Parathyroid adenoma (tissue), 2 donors: ENCODE measurements around the gene TMEM126B.
"Not testable (repeated sequence)": the region's sequence is repeated elsewhere in the genome, so short reads cannot be mapped to it uniquely, and the experiment has no call there.

Experiments
- H2AFZ ChIP-seq: fragments of 300-600 bp; sonication (generic); one replicate; pipeline ENCODE4 v1.7.0; 2017; ENCODE audit warnings: antibody characterized with exemption, mild to moderate bottlenecking
- H3K27ac ChIP-seq: fragments of 300-600 bp; sonication (generic); one replicate; pipeline ENCODE4 v1.7.0; 2017
- H3K27me3 ChIP-seq: fragments of 300-600 bp; sonication (generic); one replicate; pipeline ENCODE4 v1.7.0; 2017; ENCODE audit warnings: low read length; ENCODE audit not compliant: control insufficient read depth, insufficient read depth
- H3K36me3 ChIP-seq: fragments of 300-600 bp; sonication (generic); one replicate; pipeline ENCODE4 v1.7.0; 2017; ENCODE audit warnings: low read length; ENCODE audit not compliant: control insufficient read depth, insufficient read depth
- H3K4me1 ChIP-seq: fragments of 300-600 bp; sonication (generic); one replicate; pipeline ENCODE4 v1.7.0; 2017; ENCODE audit warnings: control low read depth
- H3K4me2 ChIP-seq: fragments of 300-600 bp; sonication (generic); one replicate; pipeline ENCODE4 v1.7.0; 2017; ENCODE audit warnings: low read length
- H3K4me3 ChIP-seq: fragments of 300-600 bp; sonication (generic); one replicate; pipeline ENCODE4 v1.7.0; 2017; ENCODE audit warnings: low read depth, low read length
- H3K79me2 ChIP-seq: fragments of 300-600 bp; sonication (generic); one replicate; pipeline ENCODE4 v1.7.0; 2017; ENCODE audit warnings: control low read depth
- H3K9ac ChIP-seq: fragments of 300-600 bp; sonication (generic); one replicate; pipeline ENCODE4 v1.7.0; 2017; ENCODE audit warnings: mild to moderate bottlenecking
- H3K9me3 ChIP-seq: fragments of 300-600 bp; sonication (generic); one replicate; pipeline ENCODE4 v1.7.0; 2017; ENCODE audit warnings: low read length; ENCODE audit not compliant: control insufficient read depth
- TF ChIP-seq, protein P1 (sequence below): fragments of 300-600 bp; sonication (generic); IDR thresholded peaks from one replicate; pipeline ENCODE4 v1.7.0; 2017; ENCODE audit warnings: antibody characterized with exemption, mild to moderate bottlenecking
- donor health status: primary hyperparathyroidism.

TMEM126B gene

DNA sequence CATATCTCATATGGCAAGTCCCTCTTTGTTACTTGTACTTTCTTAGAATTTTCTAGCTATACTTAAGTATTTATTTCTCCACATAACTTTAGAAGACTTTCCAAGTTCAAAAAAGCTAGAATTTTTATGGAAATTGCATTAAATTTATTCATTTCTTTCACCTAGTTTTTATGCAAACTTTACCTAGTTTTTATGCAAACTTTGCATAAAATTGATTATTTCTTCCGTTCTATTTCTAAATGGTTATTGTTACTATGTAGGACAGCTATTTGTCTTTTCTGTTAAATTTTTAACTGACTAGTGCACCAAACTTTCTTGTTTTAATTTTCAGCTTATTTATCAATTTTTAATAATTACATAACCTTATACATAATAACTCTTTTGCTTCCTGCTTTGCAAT lies 39.8 kb downstream of the TMEM126B start:
- Histone ChIP-seq H2AFZ (no peak overlapping the region), H3K9me3 (no peaks in the 10 kb centered on the region), H3K27ac (no peak overlapping the region), H3K4me2 (no peak overlapping the region), H3K27me3 (no peaks in the 10 kb centered on the region), H3K4me1 (peaks cover 3% of the 10 kb centered on the region), H3K36me3 (no peaks in the 10 kb centered on the region), H3K4me3 (no peak overlapping the region), H3K79me2 (no peaks in the 10 kb centered on the region), H3K9ac (no peak overlapping the region)
- TF ChIP-seq, protein P1, sequence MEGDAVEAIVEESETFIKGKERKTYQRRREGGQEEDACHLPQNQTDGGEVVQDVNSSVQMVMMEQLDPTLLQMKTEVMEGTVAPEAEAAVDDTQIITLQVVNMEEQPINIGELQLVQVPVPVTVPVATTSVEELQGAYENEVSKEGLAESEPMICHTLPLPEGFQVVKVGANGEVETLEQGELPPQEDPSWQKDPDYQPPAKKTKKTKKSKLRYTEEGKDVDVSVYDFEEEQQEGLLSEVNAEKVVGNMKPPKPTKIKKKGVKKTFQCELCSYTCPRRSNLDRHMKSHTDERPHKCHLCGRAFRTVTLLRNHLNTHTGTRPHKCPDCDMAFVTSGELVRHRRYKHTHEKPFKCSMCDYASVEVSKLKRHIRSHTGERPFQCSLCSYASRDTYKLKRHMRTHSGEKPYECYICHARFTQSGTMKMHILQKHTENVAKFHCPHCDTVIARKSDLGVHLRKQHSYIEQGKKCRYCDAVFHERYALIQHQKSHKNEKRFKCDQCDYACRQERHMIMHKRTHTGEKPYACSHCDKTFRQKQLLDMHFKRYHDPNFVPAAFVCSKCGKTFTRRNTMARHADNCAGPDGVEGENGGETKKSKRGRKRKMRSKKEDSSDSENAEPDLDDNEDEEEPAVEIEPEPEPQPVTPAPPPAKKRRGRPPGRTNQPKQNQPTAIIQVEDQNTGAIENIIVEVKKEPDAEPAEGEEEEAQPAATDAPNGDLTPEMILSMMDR, result no peak

DNA sequence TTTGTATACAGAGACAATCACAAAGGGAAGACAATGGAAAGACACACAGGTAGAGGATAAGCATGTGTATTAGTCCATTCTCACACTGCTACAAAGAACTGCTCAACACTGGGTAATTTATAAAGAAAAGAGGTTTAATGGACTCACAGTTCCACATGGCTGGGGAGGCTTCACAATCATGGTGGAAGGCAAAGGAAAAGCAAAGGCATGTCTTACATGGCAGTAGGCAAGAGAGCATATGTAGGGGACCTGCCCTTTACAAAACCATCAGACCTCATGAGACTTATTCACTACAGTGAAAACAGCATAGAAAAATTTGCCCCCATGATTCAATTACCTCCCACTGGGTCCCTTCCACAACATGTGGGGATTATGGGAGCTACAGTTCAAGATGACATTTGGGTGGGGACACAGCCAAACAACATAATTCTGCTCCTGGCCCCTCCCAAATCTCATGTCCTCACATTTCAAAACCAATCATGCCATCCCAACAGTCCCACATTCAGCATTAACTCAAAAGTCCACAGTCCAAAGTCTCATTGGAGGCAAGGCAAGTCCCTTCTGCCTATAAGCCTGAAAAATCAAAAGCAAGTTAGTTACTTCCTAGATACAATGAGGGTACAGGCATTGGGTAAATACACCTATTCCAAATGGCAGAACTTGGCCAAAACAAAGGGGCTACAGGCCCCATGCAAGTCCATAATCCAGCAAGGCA lies 42.7 kb downstream of the TMEM126B start:
- not testable (repeated sequence) for H3K9ac ChIP-seq, H3K36me3 ChIP-seq, H3K79me2 ChIP-seq, H3K27me3 ChIP-seq, H3K4me3 ChIP-seq, H2AFZ ChIP-seq, H3K4me1 ChIP-seq, H3K9me3 ChIP-seq, H3K27ac ChIP-seq, H3K4me2 ChIP-seq

DNA sequence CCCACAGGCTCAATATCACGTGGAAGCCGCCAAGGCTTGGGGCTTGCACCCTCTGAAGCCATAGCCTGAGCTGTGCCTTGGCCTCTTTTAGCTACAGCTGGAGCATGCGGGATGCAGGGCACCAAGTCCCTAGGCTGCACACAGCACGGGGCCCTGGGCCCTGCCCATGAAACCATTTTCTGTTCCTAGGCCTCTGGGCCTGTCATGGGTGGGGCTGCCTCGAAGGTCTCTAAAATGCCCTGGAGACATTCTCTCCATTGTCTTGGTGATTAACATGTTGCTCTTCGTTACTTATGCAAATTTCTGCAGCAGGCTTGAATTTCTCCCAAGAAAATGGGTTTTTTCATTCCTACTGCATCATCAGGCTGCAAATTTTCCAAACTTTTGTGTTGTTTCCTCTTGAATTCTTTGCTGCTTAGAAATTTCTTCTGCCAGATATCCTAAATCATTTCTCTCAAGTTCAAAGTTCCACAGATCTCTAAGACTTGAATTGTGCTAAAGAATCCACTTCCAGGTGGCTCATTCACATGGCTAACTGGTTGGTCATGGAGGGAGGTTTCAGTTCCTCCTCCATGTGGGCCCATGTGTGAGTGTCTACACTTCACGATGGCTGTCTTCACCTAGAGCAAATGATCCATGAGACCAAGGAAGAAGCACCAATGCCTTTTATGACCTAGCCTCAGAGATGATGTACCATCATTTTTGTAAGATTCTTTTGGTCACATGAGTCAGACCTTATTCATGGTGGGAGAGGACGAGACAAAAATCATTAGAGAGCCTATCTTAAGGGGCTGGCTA lies 43.9 kb downstream of the TMEM126B start:
- Histone ChIP-seq H3K4me1 (no peaks in the 10 kb centered on the region), H3K27ac (no peak overlapping the region), H3K9me3 (no peaks in the 10 kb centered on the region), H3K27me3 (no peaks in the 10 kb centered on the region), H3K4me2 (no peak overlapping the region), H3K4me3 (no peak overlapping the region), H3K9ac (no peak overlapping the region), H3K79me2 (no peaks in the 10 kb centered on the region), H2AFZ (no peak overlapping the region), H3K36me3 (no peaks in the 10 kb centered on the region)
- TF ChIP-seq, protein P1, result no peak

DNA sequence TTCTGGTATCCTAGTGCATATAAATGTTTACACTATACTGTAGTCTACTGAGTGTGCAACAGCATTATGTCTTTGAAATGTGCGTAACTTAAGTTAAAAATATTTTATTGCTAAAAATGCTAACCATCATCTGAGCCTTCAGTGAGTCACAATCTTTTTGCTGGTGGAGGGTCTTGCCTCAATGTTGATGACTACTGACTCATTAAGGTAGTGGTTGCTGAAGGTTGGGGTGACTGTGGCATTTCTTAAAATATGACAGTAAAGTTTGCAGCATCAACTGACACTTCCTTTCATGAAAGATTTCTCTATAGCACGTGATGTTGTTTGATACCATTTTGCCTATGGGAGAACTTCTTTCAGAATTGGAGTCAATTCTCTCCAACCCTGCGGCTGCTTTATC lies 45.0 kb downstream of the TMEM126B start:
- H3K36me3 ChIP-seq, result no peaks in the 10 kb centered on the region

DNA sequence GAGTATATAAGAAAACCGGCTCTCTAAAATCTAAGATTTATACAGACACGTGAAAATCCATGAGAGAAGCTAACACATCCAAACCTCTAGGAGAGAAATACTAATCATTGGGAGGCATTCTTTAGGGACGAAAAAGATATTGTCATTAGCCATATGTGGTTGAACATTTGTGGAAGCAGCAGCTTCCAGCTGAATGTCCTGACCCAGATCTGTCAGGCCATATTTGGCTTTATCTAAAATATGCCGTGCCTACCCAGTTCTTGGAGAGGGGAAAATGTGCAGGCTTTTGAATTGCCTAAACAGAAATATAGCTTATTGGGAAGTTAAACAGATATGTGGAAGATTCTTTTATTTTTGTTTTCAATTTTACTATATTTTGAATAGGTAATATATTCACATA lies 51.2 kb downstream of the TMEM126B start:
- no peaks in the 10 kb centered on the region for H3K9me3 ChIP-seq
- no peak overlapping the region for H3K9ac ChIP-seq
- no peak overlapping the region for H3K4me3 ChIP-seq
- H3K27me3 ChIP-seq, result no peaks in the 10 kb centered on the region
- H3K4me2 ChIP-seq, result no peak overlapping the region
- TF ChIP-seq, protein P1, result no peak
- no peaks in the 10 kb centered on the region for H3K36me3 ChIP-seq
- H3K79me2 ChIP-seq, result no peaks in the 10 kb centered on the region
- no peak overlapping the region for H3K27ac ChIP-seq
- H2AFZ ChIP-seq, result no peak overlapping the region
- no peaks in the 10 kb centered on the region for H3K4me1 ChIP-seq

More for the DNA sequence above, 45.0 kb downstream of the TMEM126B start:
- Histone ChIP-seq H3K27me3 (no peaks in the 10 kb centered on the region), H3K4me2 (no peak overlapping the region), H3K79me2 (no peaks in the 10 kb centered on the region), H3K4me3 (no peak overlapping the region), H3K27ac (no peak overlapping the region), H3K9ac (no peak overlapping the region), H3K4me1 (no peaks in the 10 kb centered on the region), H2AFZ (no peak overlapping the region), H3K9me3 (no peaks in the 10 kb centered on the region)
- TF ChIP-seq, protein P1, result no peak
